ENCODE measurements around the gene ATP8B3.

GRCh38 chr19:1749373-1750342 lies 62.4 kb downstream of the ATP8B3 start:
- TF ChIP-seq CTCF (IDR thresholded peaks at IDR 0.05) (no peak), POLR2A (IDR thresholded peaks at IDR 0.05) (no peak)
